Stimulated activated CD8-positive, alpha-beta memory T cell treated with anti-CD3 and anti-CD28 coated beads, Interleukin-7, amount 100 ng/mL, for 48 hours (primary cell): ENCODE measurements around the gene STK32B.

Source experiments
- DNase-seq, 2 donors: peaks; one replicate each; pipeline ENCODE4 v3.0.0-alpha.2; 2020; ENCODE audit warnings: low read depth in 1 of 2; ENCODE audit errors: extremely low read depth in 1 of 2

The STK32B gene

GRCh38 chr4:5462254-5462835, 411.1 kb downstream of the STK32B start:
- DNase-seq = no peak

GRCh38 chr4:5462896-5463295, 411.6 kb downstream of the STK32B start:
- no peak for DNase-seq

GRCh38 chr4:5463361-5463760, 412.1 kb downstream of the STK32B start:
- DNase-seq = no peak

GRCh38 chr4:5463936-5464650, 412.8 kb downstream of the STK32B start:
- DNase-seq = no peak

GRCh38 chr4:5465529-5465928, 414.2 kb downstream of the STK32B start:
- no peak for DNase-seq

- DNase-seq = no peak
These were observed 414.7 kb downstream of the STK32B start for GRCh38 chr4:5465956-5466355.

- no peak for DNase-seq
These were observed 415.8 kb downstream of the STK32B start for GRCh38 chr4:5467111-5467510.

GRCh38 chr4:5469151-5469775, 418.0 kb downstream of the STK32B start:
- DNase-seq = no peak

- no peak for DNase-seq
These were observed 418.6 kb downstream of the STK32B start for GRCh38 chr4:5469861-5470260.

- DNase-seq = no peak
These were observed 419.3 kb downstream of the STK32B start for GRCh38 chr4:5470318-5471198.

GRCh38 chr4:5471206-5471605, 419.9 kb downstream of the STK32B start:
- no peak for DNase-seq

GRCh38 chr4:5471691-5472090, 420.4 kb downstream of the STK32B start:
- DNase-seq = no peak

- no peak for DNase-seq
These were observed 420.9 kb downstream of the STK32B start for GRCh38 chr4:5472160-5472591.

- no peak for DNase-seq
These were observed 421.8 kb downstream of the STK32B start for GRCh38 chr4:5473125-5473524.

- DNase-seq = no peak
These were observed 423.5 kb downstream of the STK32B start for GRCh38 chr4:5474756-5475155.

- no peak for DNase-seq
These were observed 426.3 kb downstream of the STK32B start for GRCh38 chr4:5477613-5478012.

- no peak for DNase-seq
These were observed 426.9 kb downstream of the STK32B start for GRCh38 chr4:5478169-5478568.

- DNase-seq = no peak
These were observed 427.4 kb downstream of the STK32B start for GRCh38 chr4:5478697-5479096.

- DNase-seq = no peak
These were observed 428.3 kb downstream of the STK32B start for GRCh38 chr4:5479518-5480060.

- no peak for DNase-seq
These were observed 437.1 kb downstream of the STK32B start for GRCh38 chr4:5488413-5488812.

- no peak for DNase-seq
These were observed 438.0 kb downstream of the STK32B start for GRCh38 chr4:5489260-5489659.
